ENCODE data around the gene ITPR1.

- TF ChIP-seq CTCF (IDR thresholded peaks at IDR 0.05) = no peak
- TF ChIP-seq POLR2A (IDR thresholded peaks at IDR 0.05) = no peak
Measured at GRCh38 chr3:4645468-4645867, 152.3 kb downstream of the ITPR1 start.
